Caco-2 (cell line): Measurements from ENCODE around the gene NDUFA8. TPM values are rescaled to one million over a fixed set of nuclear protein-coding genes. Genes with fewer than 3 reads are reported as not detected.

ENCODE experiments used
- BruUV-seq: library from RNA; stranded (reverse); fragments of 400-500 nt; replicated peaks from 2 replicates; lab custom pipeline; 2021; lab: Mats Ljungman, UMichigan
- CTCF ChIA-PET: fragments of 300-600 bp; sonication (Branson Sonifier 250); formaldehyde crosslinking; loops from one replicate; lab custom pipeline; 2022; ENCODE audit warnings: antibody characterized with exemption; lab: Charles Lee
- POLR2A ChIA-PET: fragments of 300-600 bp; sonication (Branson Sonifier 250); formaldehyde crosslinking; loops from one replicate; lab custom pipeline; 2022; ENCODE audit warnings: antibody characterized with exemption; lab: Charles Lee
- DNase-seq, 2 experiments: peaks; one replicate each; pipeline versions ENCODE4 v3.0.0 to v3.0.0-alpha.2; 2020 to 2022
- H3K27me3 ChIP-seq: replicated peaks from 2 replicates; pipeline ENCODE4 v1.6.0; 2011; ENCODE audit warnings: low read length; ENCODE audit not compliant: control insufficient read depth, insufficient read depth
- H3K36me3 ChIP-seq: 2 replicates; pipeline ENCODE4 v1.5.1; 2011; ENCODE audit warnings: low read length; ENCODE audit not compliant: control insufficient read depth, insufficient read depth
- H3K4me1 ChIP-seq: fragments of 250-450 bp; sonication (Bioruptor Pico); 2 replicates; pipeline ENCODE4 v1.5.1; 2020; ENCODE audit warnings: mild to moderate bottlenecking
- H3K4me3 ChIP-seq: 2 replicates; pipeline ENCODE4 v1.5.1; 2011; ENCODE audit warnings: low read depth, mild to moderate bottlenecking, control low read depth, low read length
- H3K9me3 ChIP-seq: fragments of 250-450 bp; sonication (Bioruptor Pico); 2 replicates; pipeline ENCODE4 v1.5.1; 2020; ENCODE audit warnings: mild to moderate bottlenecking, moderate library complexity
- H3K27ac Mint-ChIP-seq: one replicate; pipeline ENCODE4 v1.8.0; 2022; ENCODE audit warnings: mixed read lengths; ENCODE audit not compliant: unreplicated experiment
- H3K27me3 Mint-ChIP-seq: one replicate; pipeline ENCODE4 v1.8.0; 2022; ENCODE audit warnings: mixed read lengths; ENCODE audit not compliant: insufficient read depth, unreplicated experiment
- H3K36me3 Mint-ChIP-seq: one replicate; pipeline ENCODE4 v1.8.0; 2022; ENCODE audit warnings: mild to moderate bottlenecking, mixed read lengths; ENCODE audit not compliant: insufficient read depth, unreplicated experiment
- H3K4me1 Mint-ChIP-seq: one replicate; pipeline ENCODE4 v1.8.0; 2022; ENCODE audit warnings: low read depth, mixed read lengths; ENCODE audit not compliant: unreplicated experiment
- H3K4me3 Mint-ChIP-seq: one replicate; pipeline ENCODE4 v1.8.0; 2022; ENCODE audit warnings: mild to moderate bottlenecking, moderate library complexity, mixed read lengths; ENCODE audit not compliant: unreplicated experiment
- H3K9me3 Mint-ChIP-seq: one replicate; pipeline ENCODE4 v1.8.0; 2022; ENCODE audit warnings: mixed read lengths; ENCODE audit not compliant: unreplicated experiment
- CTCF ChIP-seq, 2 experiments: fragments of 200-600 bp in 1 of 2; IDR thresholded peaks; 1 replicate in 1 of 2; 2 replicates in 1 of 2; pipeline versions ENCODE4 v1.5.1 to v1.8.0; 2011 to 2022; ENCODE audit warnings: antibody characterized with exemption in 1 of 2, control low read depth in 1 of 2, inconsistent platforms in 1 of 2, low read depth in 1 of 2, low read length in 1 of 2, mild to moderate bottlenecking in 1 of 2, moderate library complexity in 1 of 2; ENCODE audit not compliant: insufficient read depth in 1 of 2, severe bottlenecking in 1 of 2, unreplicated experiment in 1 of 2
- intact Hi-C: fragments of 100-400 bp; cut with micrococcal nuclease; formaldehyde crosslinking; loops from one replicate; pipeline ENCODE4 v1.10.0; 2022; ENCODE audit not compliant: unreplicated experiment
- total RNA-seq: library from RNA; stranded (reverse); gene quantifications from 2 replicates; pipeline ENCODE4 v1.2.3, GENCODE V29; 2022

Gene NDUFA8
- total RNA-seq, 1 experiment from 2014 or later: 58.0 TPM

GRCh38 chr9:122158202-122158601, 1.4 kb downstream of the NDUFA8 start:
- Mint-ChIP-seq H3K4me1 (peaks cover 6% of the 10 kb centered on the region), H3K4me3 (no peak overlapping the region), H3K36me3 (peaks cover 16% of the 10 kb centered on the region), H3K27ac (no peak overlapping the region), H3K9me3 (no peaks in the 10 kb centered on the region), H3K27me3 (no peaks in the 10 kb centered on the region)
- intact Hi-C loops: loop anchor here (2.0 kb wide), 2 partner anchors 21 to 57 kb away; no protein-coding TSS in a partner anchor
- no TSS peak for BruUV-seq
- H3K27me3 ChIP-seq: no peaks in the 10 kb centered on the region
- H3K4me3 ChIP-seq: no peak overlapping the region
- peaks cover 1% of the 10 kb centered on the region; the same call in 1 of the 2 replicates for H3K36me3 ChIP-seq
- peak; percentile 60 to 66 for DNase-seq
- CTCF ChIA-PET: interaction anchor here (1.0 kb wide), 1 partner anchor 56 kb away, joined by 7 read pairs; no protein-coding TSS in a partner anchor
- POLR2A ChIA-PET: no interaction called here
- 0 out of 2 replicates have a peak, but pooled peaks cover 3% of the 10 kb centered on the region for H3K4me1 ChIP-seq
- 0 out of 2 replicates have a peak, but pooled peaks cover 6% of the 10 kb centered on the region for H3K9me3 ChIP-seq
- peak; percentile 50 to 72 for TF ChIP-seq CTCF (IDR thresholded peaks at IDR 0.05; ENCODE audit: insufficient read depth in 1 of 2, low read depth in 1 of 2, low read length in 1 of 2, severe bottlenecking in 1 of 2, unreplicated experiment in 1 of 2)

GRCh38 chr9:122155796-122156195, 3.8 kb downstream of the NDUFA8 start:
- Mint-ChIP-seq H3K27me3 (no peaks in the 10 kb centered on the region), H3K4me1 (peaks cover 6% of the 10 kb centered on the region), H3K27ac (no peak overlapping the region), H3K4me3 (no peak overlapping the region), H3K9me3 (no peaks in the 10 kb centered on the region), H3K36me3 (peaks cover 22% of the 10 kb centered on the region)
- BruUV-seq: no TSS peak
- TF ChIP-seq CTCF (IDR thresholded peaks at IDR 0.05; ENCODE audit: insufficient read depth in 1 of 2, low read depth in 1 of 2, low read length in 1 of 2, severe bottlenecking in 1 of 2, unreplicated experiment in 1 of 2): no peak
- H3K4me3 ChIP-seq: no peak overlapping the region
- H3K9me3 ChIP-seq: no peaks in the 10 kb centered on the region
- POLR2A ChIA-PET: no interaction called here
- intact Hi-C loops: no loop called here
- no peaks in the 10 kb centered on the region for H3K27me3 ChIP-seq
- CTCF ChIA-PET: interaction anchor here (0.9 kb wide), 1 partner anchor 10 kb away, joined by 4 read pairs; no protein-coding TSS in a partner anchor
- H3K4me1 ChIP-seq: 0 out of 2 replicates have a peak, but pooled peaks cover 3% of the 10 kb centered on the region
- peaks cover 1% of the 10 kb centered on the region; the same call in 1 of the 2 replicates for H3K36me3 ChIP-seq
- DNase-seq: no peak

- intact Hi-C loops: no loop called here
- POLR2A ChIA-PET: interaction anchor here (0.6 to 0.9 kb wide), 2 partner anchors 9 to 114 kb away, joined by 3 to 4 read pairs; partner anchors contain the start of genes MORN5, MRRF, NDUFA8 and RBM18
Measured at GRCh38 chr9:122151267-122151828, 8.2 kb downstream of the NDUFA8 start.

More at GRCh38 chr9:122151267-122151828, 8.2 kb downstream of the NDUFA8 start:
- peaks cover 33% of the 10 kb centered on the region for H3K36me3 Mint-ChIP-seq
- TF ChIP-seq CTCF (IDR thresholded peaks at IDR 0.05; ENCODE audit: insufficient read depth in 1 of 2, low read depth in 1 of 2, low read length in 1 of 2, severe bottlenecking in 1 of 2, unreplicated experiment in 1 of 2): peak in 1 of 2 experiments; percentile 9
- no TSS peak for BruUV-seq
- peak in 1 of 2 experiments; percentile 26 for DNase-seq
- no peaks in the 10 kb centered on the region for H3K4me1 Mint-ChIP-seq
- no peaks in the 10 kb centered on the region for H3K27me3 ChIP-seq
- H3K9me3 Mint-ChIP-seq: no peaks in the 10 kb centered on the region
- CTCF ChIA-PET: interaction anchor here (0.5 to 0.9 kb wide), 2 partner anchors 12 to 200 kb away, joined by 3 read pairs; no protein-coding TSS in a partner anchor
- no peak overlapping the region for H3K27ac Mint-ChIP-seq
- no peak overlapping the region for H3K4me3 Mint-ChIP-seq
- H3K36me3 ChIP-seq: peaks cover 2% of the 10 kb centered on the region; the same call in 1 of the 2 replicates
- no peaks in the 10 kb centered on the region for H3K27me3 Mint-ChIP-seq
- no peak overlapping the region for H3K4me3 ChIP-seq
- H3K9me3 ChIP-seq: no peaks in the 10 kb centered on the region
- no peaks in the 10 kb centered on the region for H3K4me1 ChIP-seq
